H1 (cell line): ENCODE results near the gene TSPAN17. TPM values are rescaled to one million over a fixed set of nuclear protein-coding genes. Genes with fewer than 3 reads are reported as not detected.
A peak's percentile ranks its signal among the peaks of the same experiment; 100 is the strongest.

Source experiments
- ATF3 ChIP-seq: IDR thresholded peaks from 2 replicates; pipeline ENCODE4 v1.6.1; 2011; ENCODE audit warnings: low read depth, mild to moderate bottlenecking, low read length; ENCODE audit not compliant: insufficient read depth
- BRCA1 ChIP-seq: IDR thresholded peaks from 2 replicates; pipeline ENCODE4 v1.6.1; 2012; ENCODE audit warnings: low read depth, low read length, improper control_type of control experiment
- CBX5 ChIP-seq: fragments of 300-800, 300-1000 bp; sonication (generic); IDR thresholded peaks from 2 replicates; pipeline ENCODE4 v1.7.1; 2016; ENCODE audit warnings: antibody characterized with exemption, low read length, low read depth
- EGR1 ChIP-seq: IDR thresholded peaks from 2 replicates; pipeline ENCODE4 v1.6.1; 2011; ENCODE audit warnings: low read depth, low read length, borderline replicate concordance
- EP300 ChIP-seq, 2 experiments: IDR thresholded peaks; 1 replicate in 1 of 2; 2 replicates in 1 of 2; pipeline ENCODE4 v1.6.1; 2011 to 2012; ENCODE audit warnings: low read depth in 2 of 2, low read length in 2 of 2, mild to moderate bottlenecking in 2 of 2, borderline replicate concordance in 1 of 2, inconsistent platforms in 1 of 2, moderate library complexity in 1 of 2
- FOSL1 ChIP-seq: IDR thresholded peaks from 2 replicates; pipeline ENCODE4 v1.6.1; 2011; ENCODE audit warnings: mild to moderate bottlenecking, low read depth, low read length, moderate library complexity; ENCODE audit not compliant: insufficient read depth
- HDAC2 ChIP-seq, 2 experiments: fragments of 300-600 bp in 1 of 2; sonication (generic) in 1 of 2; IDR thresholded peaks; 2 replicates each; pipeline ENCODE4 v1.6.1; 2011 to 2012; ENCODE audit warnings: low read depth in 2 of 2, low read length in 2 of 2, mild to moderate bottlenecking in 2 of 2, moderate library complexity in 2 of 2, borderline replicate concordance in 1 of 2, inconsistent platforms in 1 of 2
- JUND ChIP-seq: IDR thresholded peaks from 2 replicates; pipeline ENCODE4 v1.6.1; 2011; ENCODE audit warnings: mild to moderate bottlenecking, improper control_type of control experiment, low read length
- POLR2AphosphoS5 ChIP-seq: IDR thresholded peaks from 2 replicates; pipeline ENCODE4 v1.6.1; 2011; ENCODE audit warnings: low read depth, low read length
- RBBP5 ChIP-seq: IDR thresholded peaks from 2 replicates; pipeline ENCODE4 v1.7.1; 2012; ENCODE audit warnings: low read depth, mild to moderate bottlenecking, inconsistent platforms, low read length, moderate library complexity, borderline replicate concordance
- RNF2 ChIP-seq: fragments of 200-900, 300-1000 bp; sonication (generic); IDR thresholded peaks from 2 replicates; pipeline ENCODE4 v1.7.1; 2016; ENCODE audit warnings: borderline replicate concordance, low read depth, mild to moderate bottlenecking, antibody characterized with exemption, low read length; ENCODE audit not compliant: poor library complexity, severe bottlenecking; ENCODE audit errors: missing control alignments
- SAP30 ChIP-seq: fragments of 300-600 bp; sonication (generic); IDR thresholded peaks from 2 replicates; pipeline ENCODE4 v1.7.1; 2012; ENCODE audit warnings: low read length, moderate library complexity, mild to moderate bottlenecking, inconsistent platforms; ENCODE audit not compliant: insufficient read depth, insufficient replicate concordance
- SIN3A ChIP-seq, 2 experiments: IDR thresholded peaks in 1 of 2; conservative IDR thresholded peaks in 1 of 2; 2 replicates each; pipeline ENCODE4 v1.6.1; 2011 to 2012; ENCODE audit warnings: low read length in 2 of 2, improper control_type of control experiment in 1 of 2, low read depth in 1 of 2, mild to moderate bottlenecking in 1 of 2
- SIX5 ChIP-seq: IDR thresholded peaks from 2 replicates; pipeline ENCODE4 v1.6.1; 2011; ENCODE audit warnings: mild to moderate bottlenecking, low read depth, low read length
- TCF12 ChIP-seq: IDR thresholded peaks from 2 replicates; pipeline ENCODE4 v1.6.1; 2011; ENCODE audit warnings: low read depth, mild to moderate bottlenecking, low read length
- YY1 ChIP-seq: IDR thresholded peaks from 2 replicates; pipeline ENCODE4 v1.6.1; 2011; ENCODE audit warnings: low read depth, mild to moderate bottlenecking, low read length
- polyA plus RNA-seq, 7 experiments: library from polyadenylated mRNA; depleted of rRNA in 3 of 7; stranded (reverse) in 5 of 7; unstranded in 2 of 7; fragments of >200 nt in 5 of 7; fragments of 200-250 nt in 2 of 7; gene quantifications; 1 replicate in 5 of 7; 2 replicates in 1 of 7; 4 replicates in 1 of 7; pipeline versions ENCODE4 v1.2.1 to v1.2.3, GENCODE V29; 2011 to 2013; ENCODE audit warnings: missing spikeins in 2 of 7, mixed read lengths in 2 of 7
- total RNA-seq: library from RNA; stranded (reverse); fragmentation: NEBNext Ultra II Directional; extraction: Animal tissue kit (Norgen Biotek cat#: 25700); gene quantifications from 2 replicates; pipeline ENCODE4 v1.2.1, GENCODE V29; 2021

The TSPAN17 gene
- total and polyA plus RNA-seq, 2 of the 8 experiments (the other 6 are each of a cell fraction or from before 2014, with no cell fraction given), result 41.5 to 53.7 TPM

- TF ChIP-seq SAP30, result no peak
- TF ChIP-seq EP300 (IDR thresholded peaks at IDR 0.05; ENCODE audit: borderline replicate concordance in 1 of 2, low read depth in 2 of 2, low read length in 2 of 2), result no peak
- no peak for TF ChIP-seq CBX5
- peak; percentile 54 for TF ChIP-seq ATF3
- 0 out of 4 replicates have a peak, but pooled peaks of 1 of the 2 experiments have one; percentile 52 for TF ChIP-seq SIN3A (conservative IDR thresholded peaks at IDR 0.05 in 1 of 2, IDR thresholded peaks at IDR 0.05 in 1 of 2; ENCODE audit: low read depth in 1 of 2, low read length in 2 of 2)
- no peak for TF ChIP-seq RBBP5
- no peak for TF ChIP-seq FOSL1
- TF ChIP-seq POLR2AphosphoS5, result no peak
- no peak for TF ChIP-seq RNF2
- peak; percentile 97; the same call in 1 of the 2 replicates for TF ChIP-seq EGR1
- no peak for TF ChIP-seq BRCA1
- 0 out of 4 replicates have a peak, but pooled peaks of 1 of the 2 experiments have one; percentile 32 for TF ChIP-seq HDAC2 (IDR thresholded peaks at IDR 0.05; ENCODE audit: borderline replicate concordance in 1 of 2, low read depth in 2 of 2, low read length in 2 of 2)
- peak; percentile 52; the same call in 1 of the 2 replicates for TF ChIP-seq YY1
- no peak for TF ChIP-seq TCF12
- TF ChIP-seq JUND, result 0 out of 2 replicates have a peak, but pooled peaks have one; percentile 11
- TF ChIP-seq SIX5, result no peak
These were observed 13.8 kb downstream of the TSPAN17 start (continued) for GRCh38 chr5:176660860-176661641.
